K562 (cell line): ENCODE data around the gene INTS6.

Source experiments
- EHMT2 ChIP-seq: fragments of 450-650 bp; IDR thresholded peaks from 2 replicates; pipeline ENCODE4 v1.6.1; 2018; ENCODE audit warnings: antibody characterized with exemption
- HDAC6 ChIP-seq: IDR thresholded peaks from 2 replicates; pipeline ENCODE4 v1.6.1; 2012; ENCODE audit warnings: low read depth, mild to moderate bottlenecking, control low read depth, inconsistent platforms, low read length, moderate library complexity
- NELFE ChIP-seq: IDR thresholded peaks from 2 replicates; pipeline ENCODE4 v1.6.1; 2011; ENCODE audit warnings: mild to moderate bottlenecking; ENCODE audit not compliant: insufficient read depth, insufficient read length
- NFIC ChIP-seq: fragments of 450-650 bp; IDR thresholded peaks from 2 replicates; pipeline ENCODE4 v1.6.1; 2017; ENCODE audit warnings: mild to moderate bottlenecking, inconsistent platforms
- ZBTB1 ChIP-seq: sonication (generic); formaldehyde crosslinking; IDR thresholded peaks from 2 replicates; pipeline ENCODE4 v1.8.1; 2023; ENCODE audit warnings: missing genetic modification reagents, low read depth, mild to moderate bottlenecking, borderline replicate concordance

GRCh38 chr13:51343475-51343874 lies 109.4 kb downstream of the INTS6 start:
- TF ChIP-seq HDAC6 (no peak), NFIC (no peak), EHMT2 (no peak), NELFE (no peak), ZBTB1 (CRISPR knock-in tag) (no peak)
